ENCODE results near the gene RFPL4AL1.

GRCh38 chr19:55795021-55795420, 26.1 kb downstream of the RFPL4AL1 start:
- TF ChIP-seq CTCF (IDR thresholded peaks at IDR 0.05; ENCODE audit: low read depth, low read length) (no peak), EZH2phosphoT487 (IDR thresholded peaks at IDR 0.05; ENCODE audit: low read depth) (no peak)

Data from OCI-LY3 (cell line).